ENCODE data around the gene SECTM1. TPM values are rescaled to one million over a fixed set of nuclear protein-coding genes. Genes with fewer than 3 reads are reported as not detected.
A peak's percentile ranks its signal among the peaks of the same experiment; 100 is the strongest.

The SECTM1 gene
- polyA plus RNA-seq, 2 donors, result 2.2 to 10.8 TPM

- H3K4me3 ChIP-seq (ENCODE audit: low read depth in 1 of 2, low read length in 2 of 2), result peak overlapping the region; percentile 72 to 79
- no peaks in the 10 kb centered on the region for H3K36me3 ChIP-seq (ENCODE audit: control insufficient read depth in 2 of 2, insufficient read depth in 2 of 2, low read length in 1 of 2)
- H3K27me3 ChIP-seq (ENCODE audit: control insufficient read depth in 1 of 2, insufficient read depth in 2 of 2, low read length in 2 of 2), result no peaks in the 10 kb centered on the region
- WGBS, 2 donors, result 85 to 87% methylated on average over 19 of the region's 19 CpGs
- peak overlapping the region; percentile 90 to 98 for H3K27ac ChIP-seq (ENCODE audit: low read depth in 2 of 2, low read length in 1 of 2)
- no peaks in the 10 kb centered on the region for H3K9me3 ChIP-seq (ENCODE audit: control insufficient read depth in 2 of 2, insufficient read depth in 1 of 2, low read depth in 1 of 2, low read length in 1 of 2)
- peaks cover 0 to 16% of the 10 kb centered on the region in 2 donors for H3K4me1 ChIP-seq (ENCODE audit: control insufficient read depth in 2 of 2, insufficient read depth in 2 of 2, low read length in 1 of 2)
These were observed 41.9 kb downstream of the SECTM1 start for GRCh38 chr17:82291582-82292250.

GRCh38 chr17:82287868-82288801 lies 45.4 kb downstream of the SECTM1 start:
- Histone ChIP-seq H3K4me1 (ENCODE audit: control insufficient read depth in 2 of 2, insufficient read depth in 2 of 2, low read length in 1 of 2) (peaks cover 0 to 17% of the 10 kb centered on the region in 2 donors), H3K27ac (ENCODE audit: low read depth in 2 of 2, low read length in 1 of 2) (peak overlapping the region; percentile 84 to 98), H3K27me3 (ENCODE audit: control insufficient read depth in 1 of 2, insufficient read depth in 2 of 2, low read length in 2 of 2) (no peaks in the 10 kb centered on the region), H3K9me3 (ENCODE audit: control insufficient read depth in 2 of 2, insufficient read depth in 1 of 2, low read depth in 1 of 2, low read length in 1 of 2) (no peaks in the 10 kb centered on the region), H3K36me3 (ENCODE audit: control insufficient read depth in 2 of 2, insufficient read depth in 2 of 2, low read length in 1 of 2) (no peaks in the 10 kb centered on the region), H3K4me3 (ENCODE audit: low read depth in 1 of 2, low read length in 2 of 2) (no peak overlapping the region)
- 31 to 32% methylated on average over 19 of the region's 19 CpGs for WGBS, 2 donors

- no peak overlapping the region for H3K4me3 ChIP-seq (ENCODE audit: low read depth in 1 of 2, low read length in 2 of 2)
- 83 to 84% methylated on average over 9 of the region's 9 CpGs for WGBS, 2 donors
- H3K9me3 ChIP-seq (ENCODE audit: control insufficient read depth in 2 of 2, insufficient read depth in 1 of 2, low read depth in 1 of 2, low read length in 1 of 2), result no peaks in the 10 kb centered on the region
- peaks cover 2 to 25% of the 10 kb centered on the region in 2 donors for H3K4me1 ChIP-seq (ENCODE audit: control insufficient read depth in 2 of 2, insufficient read depth in 2 of 2, low read length in 1 of 2)
- H3K36me3 ChIP-seq (ENCODE audit: control insufficient read depth in 2 of 2, insufficient read depth in 2 of 2, low read length in 1 of 2), result no peaks in the 10 kb centered on the region
- no peaks in the 10 kb centered on the region for H3K27me3 ChIP-seq (ENCODE audit: control insufficient read depth in 1 of 2, insufficient read depth in 2 of 2, low read length in 2 of 2)
- H3K27ac ChIP-seq (ENCODE audit: low read depth in 2 of 2, low read length in 1 of 2), result peak overlapping the region; percentile 84 to 98
These were observed 46.3 kb downstream of the SECTM1 start for GRCh38 chr17:82287013-82287867.

GRCh38 chr17:82285141-82285540 lies 48.4 kb downstream of the SECTM1 start:
- no peaks in the 10 kb centered on the region for H3K9me3 ChIP-seq (ENCODE audit: control insufficient read depth in 2 of 2, insufficient read depth in 1 of 2, low read depth in 1 of 2, low read length in 1 of 2)
- no peaks in the 10 kb centered on the region for H3K27me3 ChIP-seq (ENCODE audit: control insufficient read depth in 1 of 2, insufficient read depth in 2 of 2, low read length in 2 of 2)
- WGBS, 2 donors, result 37 to 52% methylated on average over 8 of the region's 8 CpGs
- peak overlapping the region; percentile 21 to 24 for H3K27ac ChIP-seq (ENCODE audit: low read depth in 2 of 2, low read length in 1 of 2)
- H3K4me1 ChIP-seq (ENCODE audit: control insufficient read depth in 2 of 2, insufficient read depth in 2 of 2, low read length in 1 of 2), result peaks cover 4 to 37% of the 10 kb centered on the region in 2 donors
- H3K36me3 ChIP-seq (ENCODE audit: control insufficient read depth in 2 of 2, insufficient read depth in 2 of 2, low read length in 1 of 2), result no peaks in the 10 kb centered on the region
- H3K4me3 ChIP-seq (ENCODE audit: low read depth in 1 of 2, low read length in 2 of 2), result no peak overlapping the region

GRCh38 chr17:82283208-82283749 lies 50.3 kb downstream of the SECTM1 start:
- H3K4me1 ChIP-seq (ENCODE audit: control insufficient read depth in 2 of 2, insufficient read depth in 2 of 2, low read length in 1 of 2), result peaks cover 4 to 35% of the 10 kb centered on the region in 2 donors

GRCh38 chr17:82282239-82283207 lies 51.0 kb downstream of the SECTM1 start:
- 79 to 84% methylated on average over 25 of the region's 25 CpGs for WGBS, 2 donors
- Histone ChIP-seq H3K4me1 (ENCODE audit: control insufficient read depth in 2 of 2, insufficient read depth in 2 of 2, low read length in 1 of 2) (peaks cover 4 to 31% of the 10 kb centered on the region in 2 donors), H3K27me3 (ENCODE audit: control insufficient read depth in 1 of 2, insufficient read depth in 2 of 2, low read length in 2 of 2) (no peaks in the 10 kb centered on the region), H3K9me3 (ENCODE audit: control insufficient read depth in 2 of 2, insufficient read depth in 1 of 2, low read depth in 1 of 2, low read length in 1 of 2) (no peaks in the 10 kb centered on the region), H3K36me3 (ENCODE audit: control insufficient read depth in 2 of 2, insufficient read depth in 2 of 2, low read length in 1 of 2) (no peaks in the 10 kb centered on the region), H3K4me3 (ENCODE audit: low read depth in 1 of 2, low read length in 2 of 2) (no peak overlapping the region), H3K27ac (ENCODE audit: low read depth in 2 of 2, low read length in 1 of 2) (peak overlapping the region; percentile 55 to 91)

More at GRCh38 chr17:82283208-82283749, 50.3 kb downstream of the SECTM1 start:
- 28 to 33% methylated on average over 13 of the region's 13 CpGs for WGBS, 2 donors
- H3K4me3 ChIP-seq (ENCODE audit: low read depth in 1 of 2, low read length in 2 of 2), result no peak overlapping the region
- H3K9me3 ChIP-seq (ENCODE audit: control insufficient read depth in 2 of 2, insufficient read depth in 1 of 2, low read depth in 1 of 2, low read length in 1 of 2), result no peaks in the 10 kb centered on the region
- H3K36me3 ChIP-seq (ENCODE audit: control insufficient read depth in 2 of 2, insufficient read depth in 2 of 2, low read length in 1 of 2), result no peaks in the 10 kb centered on the region
- H3K27me3 ChIP-seq (ENCODE audit: control insufficient read depth in 1 of 2, insufficient read depth in 2 of 2, low read length in 2 of 2), result no peaks in the 10 kb centered on the region
- no peak overlapping the region for H3K27ac ChIP-seq (ENCODE audit: low read depth in 2 of 2, low read length in 1 of 2)

- Histone ChIP-seq H3K36me3 (ENCODE audit: control insufficient read depth in 2 of 2, insufficient read depth in 2 of 2, low read length in 1 of 2) (no peaks in the 10 kb centered on the region), H3K4me1 (ENCODE audit: control insufficient read depth in 2 of 2, insufficient read depth in 2 of 2, low read length in 1 of 2) (peaks cover 4 to 27% of the 10 kb centered on the region in 2 donors), H3K9me3 (ENCODE audit: control insufficient read depth in 2 of 2, insufficient read depth in 1 of 2, low read depth in 1 of 2, low read length in 1 of 2) (no peaks in the 10 kb centered on the region), H3K27me3 (ENCODE audit: control insufficient read depth in 1 of 2, insufficient read depth in 2 of 2, low read length in 2 of 2) (no peaks in the 10 kb centered on the region), H3K4me3 (ENCODE audit: low read depth in 1 of 2, low read length in 2 of 2) (peak overlapping the region in 1 of 2 donors; percentile 14), H3K27ac (ENCODE audit: low read depth in 2 of 2, low read length in 1 of 2) (peak overlapping the region; percentile 55 to 91)
- WGBS, 2 donors, result 52 to 58% methylated on average over 22 of the region's 22 CpGs
These were observed 51.9 kb downstream of the SECTM1 start for GRCh38 chr17:82281502-82282238.

GRCh38 chr17:82281076-82281475 lies 52.5 kb downstream of the SECTM1 start:
- peaks cover 4 to 27% of the 10 kb centered on the region in 2 donors for H3K4me1 ChIP-seq (ENCODE audit: control insufficient read depth in 2 of 2, insufficient read depth in 2 of 2, low read length in 1 of 2)
- WGBS, 2 donors, result 63 to 72% methylated on average over 7 of the region's 7 CpGs
- no peaks in the 10 kb centered on the region for H3K27me3 ChIP-seq (ENCODE audit: control insufficient read depth in 1 of 2, insufficient read depth in 2 of 2, low read length in 2 of 2)
- H3K27ac ChIP-seq (ENCODE audit: low read depth in 2 of 2, low read length in 1 of 2), result no peak overlapping the region
- no peak overlapping the region for H3K4me3 ChIP-seq (ENCODE audit: low read depth in 1 of 2, low read length in 2 of 2)
- H3K9me3 ChIP-seq (ENCODE audit: control insufficient read depth in 2 of 2, insufficient read depth in 1 of 2, low read depth in 1 of 2, low read length in 1 of 2), result no peaks in the 10 kb centered on the region
- no peaks in the 10 kb centered on the region for H3K36me3 ChIP-seq (ENCODE audit: control insufficient read depth in 2 of 2, insufficient read depth in 2 of 2, low read length in 1 of 2)

All from esophagus (tissue), 2 donors.